ENCODE results near the gene OR51B2.
"Not testable (repeated sequence)": the region's sequence is repeated elsewhere in the genome, so short reads cannot be mapped to it uniquely, and the experiment has no call there.

The OR51B2 gene

GRCh38 chr11:5297721-5298323 lies 26.3 kb downstream of the OR51B2 start:
- Mint-ChIP-seq H3K27me3 (ENCODE audit: low read depth) (peaks cover 4% of the 10 kb centered on the region), H3K4me3 (no peak overlapping the region), H3K9me3 (no peaks in the 10 kb centered on the region), H3K36me3 (ENCODE audit: low read depth) (no peaks in the 10 kb centered on the region), H3K4me1 (ENCODE audit: low read depth) (no peaks in the 10 kb centered on the region), H3K27ac (no peak overlapping the region)

GRCh38 chr11:5294342-5294995 lies 29.6 kb downstream of the OR51B2 start:
- H3K27ac Mint-ChIP-seq; H3K4me1 Mint-ChIP-seq (ENCODE audit: low read depth); H3K4me3 Mint-ChIP-seq; H3K27me3 Mint-ChIP-seq (ENCODE audit: low read depth); H3K9me3 Mint-ChIP-seq; H3K36me3 Mint-ChIP-seq (ENCODE audit: low read depth): not testable (repeated sequence)

GRCh38 chr11:5293028-5293427 lies 31.1 kb downstream of the OR51B2 start:
- Mint-ChIP-seq H3K4me3 (no peak overlapping the region), H3K36me3 (ENCODE audit: low read depth) (no peaks in the 10 kb centered on the region), H3K27me3 (ENCODE audit: low read depth) (peaks cover 4% of the 10 kb centered on the region), H3K27ac (no peak overlapping the region), H3K4me1 (ENCODE audit: low read depth) (no peaks in the 10 kb centered on the region), H3K9me3 (no peaks in the 10 kb centered on the region)

GRCh38 chr11:5291207-5291838 lies 32.8 kb downstream of the OR51B2 start:
- H3K27me3 Mint-ChIP-seq (ENCODE audit: low read depth), result no peaks in the 10 kb centered on the region
- no peaks in the 10 kb centered on the region for H3K36me3 Mint-ChIP-seq (ENCODE audit: low read depth)
- H3K9me3 Mint-ChIP-seq, result no peaks in the 10 kb centered on the region
- no peak overlapping the region for H3K27ac Mint-ChIP-seq
- H3K4me3 Mint-ChIP-seq, result no peak overlapping the region
- H3K4me1 Mint-ChIP-seq (ENCODE audit: low read depth), result no peaks in the 10 kb centered on the region

- Mint-ChIP-seq H3K4me1 (ENCODE audit: low read depth) (no peaks in the 10 kb centered on the region), H3K9me3 (no peaks in the 10 kb centered on the region), H3K27me3 (ENCODE audit: low read depth) (no peaks in the 10 kb centered on the region), H3K4me3 (no peak overlapping the region), H3K36me3 (ENCODE audit: low read depth) (no peaks in the 10 kb centered on the region), H3K27ac (no peak overlapping the region)
Observed at GRCh38 chr11:5290106-5290505, 34.0 kb downstream of the OR51B2 start.

GRCh38 chr11:5289696-5290095 lies 34.4 kb downstream of the OR51B2 start:
- no peaks in the 10 kb centered on the region for H3K9me3 Mint-ChIP-seq
- no peak overlapping the region for H3K27ac Mint-ChIP-seq
- no peaks in the 10 kb centered on the region for H3K4me1 Mint-ChIP-seq (ENCODE audit: low read depth)
- no peaks in the 10 kb centered on the region for H3K27me3 Mint-ChIP-seq (ENCODE audit: low read depth)
- H3K4me3 Mint-ChIP-seq, result no peak overlapping the region
- H3K36me3 Mint-ChIP-seq (ENCODE audit: low read depth), result no peaks in the 10 kb centered on the region

- Mint-ChIP-seq H3K36me3 (ENCODE audit: low read depth) (no peaks in the 10 kb centered on the region), H3K4me1 (ENCODE audit: low read depth) (no peaks in the 10 kb centered on the region), H3K27ac (no peak overlapping the region), H3K27me3 (ENCODE audit: low read depth) (no peaks in the 10 kb centered on the region), H3K4me3 (no peak overlapping the region), H3K9me3 (no peaks in the 10 kb centered on the region)
Observed at GRCh38 chr11:5288906-5289550, 35.1 kb downstream of the OR51B2 start.

GRCh38 chr11:5288108-5288905 lies 35.8 kb downstream of the OR51B2 start:
- no peaks in the 10 kb centered on the region for H3K9me3 Mint-ChIP-seq
- H3K36me3 Mint-ChIP-seq (ENCODE audit: low read depth), result no peaks in the 10 kb centered on the region
- H3K4me1 Mint-ChIP-seq (ENCODE audit: low read depth), result no peaks in the 10 kb centered on the region
- H3K27me3 Mint-ChIP-seq (ENCODE audit: low read depth), result no peaks in the 10 kb centered on the region
- H3K27ac Mint-ChIP-seq, result no peak overlapping the region
- H3K4me3 Mint-ChIP-seq, result no peak overlapping the region

GRCh38 chr11:5286901-5287300 lies 37.2 kb downstream of the OR51B2 start:
- H3K27me3 Mint-ChIP-seq (ENCODE audit: low read depth), result no peaks in the 10 kb centered on the region
- H3K4me3 Mint-ChIP-seq, result no peak overlapping the region
- H3K4me1 Mint-ChIP-seq (ENCODE audit: low read depth), result no peaks in the 10 kb centered on the region
- H3K36me3 Mint-ChIP-seq (ENCODE audit: low read depth), result no peaks in the 10 kb centered on the region
- no peaks in the 10 kb centered on the region for H3K9me3 Mint-ChIP-seq
- no peak overlapping the region for H3K27ac Mint-ChIP-seq

- Mint-ChIP-seq H3K4me3 (no peak overlapping the region), H3K9me3 (no peaks in the 10 kb centered on the region), H3K27ac (no peak overlapping the region), H3K27me3 (ENCODE audit: low read depth) (no peaks in the 10 kb centered on the region), H3K4me1 (ENCODE audit: low read depth) (no peaks in the 10 kb centered on the region), H3K36me3 (ENCODE audit: low read depth) (no peaks in the 10 kb centered on the region)
Observed at GRCh38 chr11:5286351-5286750, 37.7 kb downstream of the OR51B2 start.

GRCh38 chr11:5285703-5286340 lies 38.3 kb downstream of the OR51B2 start:
- H3K9me3 Mint-ChIP-seq, result no peaks in the 10 kb centered on the region
- H3K27me3 Mint-ChIP-seq (ENCODE audit: low read depth), result no peaks in the 10 kb centered on the region
- H3K4me1 Mint-ChIP-seq (ENCODE audit: low read depth), result no peaks in the 10 kb centered on the region
- H3K4me3 Mint-ChIP-seq, result no peak overlapping the region
- no peaks in the 10 kb centered on the region for H3K36me3 Mint-ChIP-seq (ENCODE audit: low read depth)
- H3K27ac Mint-ChIP-seq, result no peak overlapping the region

- Mint-ChIP-seq H3K4me1 (ENCODE audit: low read depth) (peaks cover 4% of the 10 kb centered on the region), H3K36me3 (ENCODE audit: low read depth) (no peaks in the 10 kb centered on the region), H3K4me3 (no peak overlapping the region), H3K27me3 (ENCODE audit: low read depth) (no peaks in the 10 kb centered on the region), H3K27ac (no peak overlapping the region), H3K9me3 (no peaks in the 10 kb centered on the region)
Observed at GRCh38 chr11:5284637-5285036, 39.5 kb downstream of the OR51B2 start.

- H3K4me3 Mint-ChIP-seq, result no peak overlapping the region
- no peak overlapping the region for H3K27ac Mint-ChIP-seq
- no peaks in the 10 kb centered on the region for H3K9me3 Mint-ChIP-seq
- no peaks in the 10 kb centered on the region for H3K36me3 Mint-ChIP-seq (ENCODE audit: low read depth)
- no peaks in the 10 kb centered on the region for H3K27me3 Mint-ChIP-seq (ENCODE audit: low read depth)
- peaks cover 4% of the 10 kb centered on the region for H3K4me1 Mint-ChIP-seq (ENCODE audit: low read depth)
Observed at GRCh38 chr11:5283882-5284281, 40.2 kb downstream of the OR51B2 start.

GRCh38 chr11:5283086-5283485 lies 41.0 kb downstream of the OR51B2 start:
- no peak overlapping the region for H3K4me3 Mint-ChIP-seq
- peaks cover 4% of the 10 kb centered on the region for H3K4me1 Mint-ChIP-seq (ENCODE audit: low read depth)
- H3K27me3 Mint-ChIP-seq (ENCODE audit: low read depth), result no peaks in the 10 kb centered on the region

More at GRCh38 chr11:5283086-5283485, 41.0 kb downstream of the OR51B2 start:
- H3K9me3 Mint-ChIP-seq, result no peaks in the 10 kb centered on the region
- no peaks in the 10 kb centered on the region for H3K36me3 Mint-ChIP-seq (ENCODE audit: low read depth)
- H3K27ac Mint-ChIP-seq, result no peak overlapping the region
